Measurements from ENCODE around the gene PRKG1. TPM values are rescaled to one million over a fixed set of nuclear protein-coding genes. Genes with fewer than 3 reads are reported as not detected.

Gene PRKG1
- total and polyA plus RNA-seq, 2 of the 4 experiments (the other 2 are of a cell fraction): 3.5 to 18.3 TPM

- Histone ChIP-seq H3K36me3 (ENCODE audit: control insufficient read depth, insufficient read depth, low read length) (peaks cover 2% of the 10 kb centered on the region; the same call in 1 of the 2 replicates), H2AK9ac (replicated peaks; ENCODE audit: low read depth, low read length, poor library complexity) (no peak overlapping the region), H3K4ac (ENCODE audit: low read depth, low read length) (no peak overlapping the region), H2BK20ac (ENCODE audit: low read depth, low read length) (no peak overlapping the region), H4K5ac (ENCODE audit: low read depth, low read length) (no peak overlapping the region), H3K9me3 (ENCODE audit: control insufficient read depth, insufficient read depth, low read length) (no peaks in the 10 kb centered on the region), H3K4me1 (ENCODE audit: control insufficient read depth, insufficient read depth, low read length) (no peaks in the 10 kb centered on the region), H3K56ac (ENCODE audit: extremely low read depth, insufficient read depth, low read length) (no peak overlapping the region), H3K4me3 (ENCODE audit: insufficient read depth, low read depth, low read length) (no peak overlapping the region), H2AFZ (replicated peaks; ENCODE audit: low read length, poor library complexity) (no peak overlapping the region), H3K23ac (ENCODE audit: low read depth, low read length) (no peak overlapping the region), H3K27ac (ENCODE audit: insufficient read depth, low read length) (no peak overlapping the region), H4K20me1 (ENCODE audit: insufficient read depth, low read length) (no peaks in the 10 kb centered on the region), H2BK15ac (ENCODE audit: low read depth, low read length) (no peak overlapping the region), H4K91ac (ENCODE audit: insufficient read depth, low read depth, low read length) (no peak overlapping the region), H2BK120ac (ENCODE audit: low read depth, low read length) (no peak overlapping the region), H3K27me3 (ENCODE audit: control insufficient read depth, insufficient read depth, low read length) (no peaks in the 10 kb centered on the region), H3K79me1 (ENCODE audit: low read depth in 1 of 2, low read length in 2 of 2) (no peaks in the 10 kb centered on the region), H3K18ac (ENCODE audit: low read depth, low read length) (no peak overlapping the region), H3K9me1 (ENCODE audit: insufficient read depth, low read length) (no peaks in the 10 kb centered on the region), H3K14ac (replicated peaks; ENCODE audit: low read depth, low read length) (no peak overlapping the region), H4K8ac (ENCODE audit: low read depth in 2 of 2, low read length in 2 of 2) (no peak overlapping the region), H3K4me2 (ENCODE audit: low read depth, low read length) (no peak overlapping the region), H2BK5ac (ENCODE audit: low read depth, low read length, poor library complexity, severe bottlenecking) (no peak overlapping the region), H2AK5ac (ENCODE audit: low read depth, low read length) (no peak overlapping the region), H3K9ac (ENCODE audit: low read depth, low read length) (no peak overlapping the region)
- ChIA-PET POLR2A (ENCODE audit: unreplicated experiment) (no interaction called here), CTCF (no interaction called here)
- no CpG with 5 or more reads among the region's 1 CpG for WGBS, 2 experiments (ENCODE audit: extremely low coverage in 2 of 2, insufficient read length in 1 of 2)
- TF ChIP-seq SMC3 (IDR thresholded peaks at IDR 0.05; ENCODE audit: low read depth, low read length) (no peak), RAD21 (IDR thresholded peaks at IDR 0.05; ENCODE audit: low read length) (no peak), CEBPB (IDR thresholded peaks at IDR 0.05; ENCODE audit: low read depth, low read length) (no peak), ELK1 (IDR thresholded peaks at IDR 0.05; ENCODE audit: borderline replicate concordance, low read depth, low read length) (no peak)
- no peak for ATAC-seq (ENCODE audit: low read depth)
- dilution Hi-C loops (cut with HindIII; ENCODE audit: low sequenced_read_pairs, unreplicated experiment) (no loop called here), in situ Hi-C loops (cut with MboI; ENCODE audit: low sequenced_read_pairs) (no loop called here), intact Hi-C loops (cut with micrococcal nuclease) (no loop called here)
- BruUV-seq (replicated peaks): no TSS peak
- no peak for DNase-seq
Observed at GRCh38 chr10:52266858-52267257, 1192.6 kb downstream of the PRKG1 start.
